HG03045 (cell line): ENCODE data around the gene PRR7.
"Not testable (repeated sequence)": the region's sequence is repeated elsewhere in the genome, so short reads cannot be mapped to it uniquely, and the experiment has no call there.

Experiments
- ATAC-seq: cut with Tn5 transposase; IDR thresholded peaks from one replicate; pipeline ENCODE4 v1.9.1; 2021; ENCODE audit warnings: mild to moderate bottlenecking, moderate library complexity; ENCODE audit not compliant: unreplicated experiment

PRR7 gene

GRCh38 chr5:177479774-177480173, 33.2 kb downstream of the PRR7 start:
- no peak for ATAC-seq

- ATAC-seq = no peak
Observed at GRCh38 chr5:177482359-177482795, 35.8 kb downstream of the PRR7 start.

- no peak for ATAC-seq
Observed at GRCh38 chr5:177483042-177483441, 36.4 kb downstream of the PRR7 start.

DNA sequence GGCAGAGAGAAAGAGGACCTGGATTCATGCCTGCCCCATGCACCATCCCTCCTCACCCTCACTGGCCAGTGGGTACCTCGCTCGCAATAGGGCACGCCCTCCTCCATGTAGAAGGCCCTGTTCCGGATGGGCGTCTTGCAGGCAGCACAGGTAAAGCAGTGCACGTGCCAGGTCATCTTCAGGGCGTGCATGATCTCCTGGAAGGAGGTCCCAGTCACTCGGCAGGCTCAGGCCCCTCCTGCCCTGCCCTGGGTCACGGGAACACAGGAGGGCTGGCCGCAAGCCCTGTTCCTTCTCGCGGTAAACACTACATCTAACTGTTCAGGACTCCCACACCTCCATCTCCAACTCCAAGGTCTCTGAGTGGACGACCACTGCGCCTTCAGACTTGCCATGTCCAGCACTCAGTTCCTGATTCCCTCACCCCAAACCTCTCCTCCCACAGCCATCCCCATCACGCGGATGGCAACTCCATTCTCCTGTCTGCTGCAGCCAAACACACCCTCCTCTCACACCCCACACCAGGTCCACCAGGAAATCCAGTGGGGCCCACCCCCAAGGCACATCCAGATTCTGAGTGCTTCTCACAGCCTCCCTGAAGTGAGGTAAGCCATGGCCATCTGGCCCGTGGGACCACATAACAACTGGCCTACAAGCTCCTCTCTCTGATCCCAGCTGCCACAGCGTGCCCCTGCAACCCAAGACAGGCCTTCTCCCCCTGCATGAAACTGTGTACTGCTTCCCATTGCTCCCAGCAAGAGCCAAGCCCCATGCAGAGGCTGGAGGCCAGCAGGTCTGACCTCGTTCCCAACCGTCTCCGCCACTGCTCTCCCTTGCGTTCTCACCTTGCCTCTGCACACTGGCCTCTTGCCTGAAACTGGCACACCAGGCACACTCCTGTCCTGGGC, 37.6 kb downstream of the PRR7 start:
- ATAC-seq = no peak

DNA sequence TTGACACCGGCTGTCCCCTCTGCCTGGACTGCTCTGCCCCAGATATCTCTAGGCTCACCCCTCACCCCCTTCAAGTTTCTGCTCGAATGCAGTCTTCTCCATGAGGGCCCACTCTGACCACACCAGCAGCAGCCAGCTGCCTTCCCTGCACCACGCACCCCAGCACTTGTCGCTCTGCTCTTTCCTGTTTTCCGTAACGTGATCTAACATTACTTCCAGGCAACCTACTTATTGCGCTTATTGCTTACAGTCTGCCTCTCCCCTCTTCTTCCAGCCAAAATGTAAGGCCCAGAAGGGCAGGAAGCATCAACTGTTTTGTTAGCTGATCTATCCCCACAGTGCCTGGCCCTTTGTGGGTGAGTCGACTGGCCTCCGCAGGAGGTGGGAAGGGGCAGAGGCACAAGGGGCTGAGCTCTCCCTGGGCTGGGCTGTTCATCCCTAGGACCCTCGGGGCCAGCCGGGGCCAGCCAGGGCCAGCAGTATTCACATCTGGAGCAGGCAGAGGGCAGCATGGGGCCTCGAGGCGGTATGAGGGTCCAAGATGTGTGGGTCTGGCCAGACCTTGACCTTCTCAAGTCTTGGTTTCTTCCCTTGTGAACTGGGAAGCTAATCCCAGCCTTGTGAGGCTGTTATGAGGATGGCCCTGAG, 38.4 kb downstream of the PRR7 start:
- ATAC-seq = no peak

- ATAC-seq = not testable (repeated sequence)
Observed at GRCh38 chr5:177485753-177486152, 39.1 kb downstream of the PRR7 start.

GRCh38 chr5:177486256-177486655, 39.6 kb downstream of the PRR7 start:
- ATAC-seq = no peak

DNA sequence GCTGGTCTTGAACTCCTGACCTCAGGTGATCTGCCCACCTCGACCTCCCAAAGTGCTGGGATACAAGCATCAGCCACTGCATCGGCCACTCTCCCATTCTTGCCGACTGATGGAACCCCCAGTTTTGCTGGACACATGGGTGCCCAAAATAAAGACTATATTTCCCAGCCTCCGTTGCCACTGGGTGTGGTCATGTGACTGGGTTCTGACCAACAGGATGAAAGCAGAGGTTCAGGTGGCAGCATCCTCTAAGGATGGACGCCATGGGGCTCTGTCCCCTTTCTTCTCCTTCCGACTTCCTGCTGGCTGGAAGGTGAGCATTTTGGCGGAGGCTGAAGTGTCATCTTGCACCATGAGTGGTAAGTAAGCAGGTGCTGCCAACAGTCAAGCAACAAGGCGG, 40.5 kb downstream of the PRR7 start:
- ATAC-seq = no peak

DNA sequence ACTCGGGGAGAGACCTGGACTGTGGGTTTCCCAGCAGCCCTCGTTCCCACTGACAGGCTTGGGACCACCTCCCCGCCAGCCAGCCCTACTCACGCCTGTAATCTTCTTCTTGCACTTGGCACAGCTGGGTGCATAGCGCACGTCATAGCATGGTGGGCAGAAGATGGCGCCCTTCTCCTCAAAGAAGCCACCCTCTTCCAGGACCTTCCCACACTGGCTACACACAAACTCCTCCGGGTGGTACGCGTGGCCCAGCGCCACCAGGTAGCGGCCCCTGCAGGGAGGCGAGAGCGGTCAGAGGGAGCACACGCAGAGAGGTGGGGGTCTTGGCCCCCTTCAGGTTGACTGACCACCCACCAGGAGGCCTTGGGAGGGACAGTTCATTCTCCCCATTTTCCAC, 41.4 kb downstream of the PRR7 start:
- no peak for ATAC-seq

DNA sequence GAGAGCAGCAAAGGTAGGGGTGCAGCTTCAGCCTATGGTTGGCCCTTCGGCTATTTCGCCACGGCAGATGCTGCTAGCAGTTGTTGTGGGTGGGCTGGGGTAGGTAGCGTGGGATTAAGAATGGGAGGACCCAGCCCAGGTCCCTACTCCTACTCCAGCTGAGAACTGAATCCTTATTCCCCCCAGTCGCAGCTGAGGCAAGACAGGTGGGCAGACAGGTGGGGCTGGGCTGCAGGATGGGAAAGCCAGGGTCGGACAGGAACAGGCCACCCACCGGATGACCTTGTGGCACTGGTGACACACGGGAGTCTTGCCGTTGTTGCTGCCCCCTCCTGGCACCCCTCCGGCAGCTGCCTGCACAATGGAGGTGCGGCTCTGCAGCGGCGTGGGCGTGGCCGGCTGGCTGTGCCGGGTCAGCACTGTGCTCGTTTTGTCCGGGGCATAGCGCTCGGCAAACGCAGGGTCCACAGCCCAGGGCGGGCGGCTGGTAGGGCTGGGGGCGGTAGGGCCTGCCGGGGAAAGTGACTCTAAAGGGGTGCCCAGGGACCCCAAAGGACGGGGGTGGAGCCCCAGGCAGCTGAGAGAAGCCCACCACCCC, 42.6 kb downstream of the PRR7 start:
- ATAC-seq = no peak

- no peak for ATAC-seq
Observed at GRCh38 chr5:177490311-177490991, 43.8 kb downstream of the PRR7 start.

GRCh38 chr5:177490992-177491391, 44.4 kb downstream of the PRR7 start:
- ATAC-seq = no peak

GRCh38 chr5:177491429-177491945, 44.9 kb downstream of the PRR7 start:
- ATAC-seq = no peak

DNA sequence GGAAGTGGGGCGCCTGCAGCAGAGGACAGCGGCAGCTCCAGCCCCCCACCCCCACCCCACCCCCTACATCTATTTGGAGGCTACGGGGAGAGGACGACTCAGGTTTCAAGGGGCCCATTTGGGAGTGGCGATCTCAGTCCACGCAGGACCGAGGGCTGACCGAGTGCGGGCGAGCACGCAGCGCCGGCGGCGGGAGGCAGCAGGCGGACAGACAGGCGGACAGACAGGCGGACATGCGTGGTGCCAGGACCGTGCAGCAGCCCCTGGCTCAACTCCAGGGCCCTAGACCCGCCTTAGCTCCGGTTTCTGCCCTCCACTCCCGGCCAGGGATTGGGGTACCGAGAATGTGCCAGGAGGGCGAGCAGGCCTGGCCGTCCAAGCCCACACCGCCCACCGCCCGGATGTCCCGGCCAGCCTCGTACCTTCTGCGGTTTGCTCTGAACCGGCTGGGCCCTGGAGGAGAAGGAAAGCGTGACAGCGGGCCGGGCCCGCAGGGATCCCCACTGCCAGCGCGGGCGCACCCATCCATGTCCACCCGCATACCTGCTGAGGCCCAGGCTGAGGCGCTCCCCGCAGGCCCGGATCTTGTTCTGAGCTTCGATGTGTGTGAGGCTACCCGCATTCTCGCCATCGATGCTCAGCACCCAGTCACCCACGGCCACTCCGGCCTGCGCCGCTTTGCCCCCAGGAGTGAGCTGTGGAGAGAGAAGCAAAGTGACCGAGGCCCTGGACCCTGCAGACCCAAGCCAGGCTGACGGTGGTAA, 45.6 kb downstream of the PRR7 start:
- no peak for ATAC-seq

GRCh38 chr5:177492841-177493240, 46.2 kb downstream of the PRR7 start:
- ATAC-seq = no peak

- ATAC-seq = no peak
Observed at GRCh38 chr5:177493795-177494345, 47.3 kb downstream of the PRR7 start.

DNA sequence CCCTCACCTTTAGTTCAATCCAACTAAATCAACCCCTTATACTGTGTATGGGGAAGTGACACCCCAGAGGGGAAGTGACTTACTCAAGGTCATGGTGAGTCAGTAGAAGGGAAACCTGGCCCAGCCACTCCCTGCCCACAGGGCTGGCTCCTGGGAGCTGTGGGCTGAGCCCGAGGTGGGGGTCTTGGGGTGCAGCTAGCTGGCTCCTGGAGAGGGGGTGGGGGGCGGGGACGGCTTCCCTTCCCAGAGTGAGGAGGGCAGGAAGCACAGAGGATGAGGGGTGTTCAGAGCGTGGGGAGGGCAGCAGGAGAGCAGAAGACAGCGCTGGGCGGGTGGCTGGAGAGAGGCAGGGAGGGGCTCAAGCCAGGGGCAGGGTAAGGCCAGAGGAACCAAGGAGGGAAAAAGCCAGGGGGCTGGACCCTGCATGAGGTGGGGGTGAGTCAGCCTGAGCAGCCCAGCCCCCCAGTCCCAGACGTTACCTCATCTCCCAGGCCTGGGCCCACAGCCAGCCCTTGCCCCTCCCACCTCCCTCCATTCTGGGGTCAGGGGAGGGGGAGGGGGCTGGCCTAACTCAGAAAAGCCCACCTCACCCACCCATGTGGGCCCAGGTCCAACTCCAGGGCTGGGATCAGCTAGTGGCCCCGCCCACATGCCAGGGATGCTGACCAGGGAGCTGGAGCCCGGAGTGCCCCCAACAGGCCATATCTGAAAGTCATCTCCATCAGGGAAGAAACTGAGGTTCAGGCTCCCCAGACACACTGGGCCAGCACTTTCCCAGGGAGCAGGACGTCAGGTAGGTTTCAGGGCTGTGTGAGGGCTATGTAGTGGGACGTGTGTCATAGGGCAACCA, 48.0 kb downstream of the PRR7 start:
- ATAC-seq = no peak

DNA sequence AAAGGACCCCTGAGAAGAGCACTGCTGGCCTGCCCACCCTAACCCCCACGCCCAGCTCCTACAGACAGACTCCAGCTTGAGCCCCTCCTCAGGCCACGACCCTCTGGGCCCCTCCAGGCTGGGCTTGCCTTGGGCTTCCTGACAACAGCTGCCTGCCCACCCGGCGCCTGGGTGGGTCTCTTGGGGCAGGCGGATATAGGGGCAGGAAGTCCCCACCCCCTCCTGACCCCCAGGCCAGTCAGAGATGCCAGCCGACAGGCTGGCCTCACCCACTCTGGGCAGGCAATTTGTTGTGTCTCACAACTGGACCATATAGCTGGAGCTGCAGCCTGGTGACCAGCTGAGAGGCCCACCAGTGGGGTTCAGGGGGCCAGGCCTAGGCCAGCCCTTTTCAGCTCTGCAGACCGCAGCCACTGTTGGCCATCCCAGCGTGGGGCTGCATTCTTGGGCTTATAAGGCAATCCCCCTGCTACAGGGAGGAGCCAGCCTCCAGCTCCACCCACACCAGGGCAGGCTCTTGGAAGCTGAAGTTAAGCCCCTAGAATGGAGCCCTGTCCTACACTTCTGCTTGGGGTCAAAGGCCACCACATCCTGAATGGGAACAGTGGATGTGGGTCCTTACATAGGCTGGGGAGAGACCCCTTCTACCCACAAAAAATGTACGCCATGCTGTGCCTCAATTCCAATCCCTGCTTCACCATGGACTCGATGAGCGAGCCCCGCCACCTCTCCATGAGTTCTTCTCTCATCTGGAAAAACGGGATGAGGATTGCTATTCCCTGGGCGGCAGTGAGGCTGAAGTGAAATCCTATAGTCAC, 48.8 kb downstream of the PRR7 start:
- no peak for ATAC-seq
